ENCODE results near the gene LALBA. TPM values are rescaled to one million over a fixed set of nuclear protein-coding genes. Genes with fewer than 3 reads are reported as not detected.

LALBA gene
- total and polyA plus RNA-seq, 11 donors: not detected

DNA sequence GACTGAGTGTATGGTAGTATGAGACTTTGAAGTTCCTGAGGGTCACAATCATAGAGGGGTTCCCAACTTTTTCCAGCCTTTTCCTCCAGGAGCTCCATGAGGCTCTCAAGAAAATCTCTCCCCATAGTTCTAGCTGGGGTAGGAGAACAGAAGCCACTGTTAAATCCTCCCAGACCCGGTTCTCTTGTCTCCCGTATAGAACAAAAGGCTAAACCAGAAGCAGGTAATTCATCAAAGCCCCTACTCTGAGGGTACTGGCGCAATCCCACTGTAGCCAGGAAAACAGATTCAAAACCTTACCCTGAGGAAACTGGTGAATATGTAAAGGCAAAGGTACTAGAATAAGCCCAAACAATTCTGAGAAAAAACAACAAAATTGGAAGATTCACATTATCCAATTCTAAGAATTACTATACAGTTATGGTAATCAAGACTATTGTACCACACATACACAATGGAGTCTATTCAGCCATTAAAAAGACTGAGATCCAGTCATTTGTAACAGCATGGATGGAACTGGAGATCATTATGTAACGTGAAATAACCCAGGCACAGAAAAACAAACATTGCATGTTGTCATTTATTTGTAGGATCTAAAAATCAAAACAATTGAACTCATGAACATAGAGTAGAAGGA, 23.9 kb downstream of the LALBA start:
- Histone ChIP-seq H3K27ac (no peak overlapping the region), H3K4me1 (no peaks in the 10 kb centered on the region), H3K4me3 (no peak overlapping the region), H3K9me3 (peaks cover 0 to 6% (median 0%) of the 10 kb centered on the region in 12 donors), H3K36me3 (no peaks in the 10 kb centered on the region), H3K27me3 (peaks cover 0 to 8% (median 0%) of the 10 kb centered on the region in 9 donors)
- 67 to 70% (median 69%) methylated on average over 4 of the region's 4 CpGs for WGBS, 4 donors
- intact Hi-C loops (cut with DNase I): no loop called here
- ATAC-seq (no peak), DNase-seq (no peak)
- TF ChIP-seq, protein P1, sequence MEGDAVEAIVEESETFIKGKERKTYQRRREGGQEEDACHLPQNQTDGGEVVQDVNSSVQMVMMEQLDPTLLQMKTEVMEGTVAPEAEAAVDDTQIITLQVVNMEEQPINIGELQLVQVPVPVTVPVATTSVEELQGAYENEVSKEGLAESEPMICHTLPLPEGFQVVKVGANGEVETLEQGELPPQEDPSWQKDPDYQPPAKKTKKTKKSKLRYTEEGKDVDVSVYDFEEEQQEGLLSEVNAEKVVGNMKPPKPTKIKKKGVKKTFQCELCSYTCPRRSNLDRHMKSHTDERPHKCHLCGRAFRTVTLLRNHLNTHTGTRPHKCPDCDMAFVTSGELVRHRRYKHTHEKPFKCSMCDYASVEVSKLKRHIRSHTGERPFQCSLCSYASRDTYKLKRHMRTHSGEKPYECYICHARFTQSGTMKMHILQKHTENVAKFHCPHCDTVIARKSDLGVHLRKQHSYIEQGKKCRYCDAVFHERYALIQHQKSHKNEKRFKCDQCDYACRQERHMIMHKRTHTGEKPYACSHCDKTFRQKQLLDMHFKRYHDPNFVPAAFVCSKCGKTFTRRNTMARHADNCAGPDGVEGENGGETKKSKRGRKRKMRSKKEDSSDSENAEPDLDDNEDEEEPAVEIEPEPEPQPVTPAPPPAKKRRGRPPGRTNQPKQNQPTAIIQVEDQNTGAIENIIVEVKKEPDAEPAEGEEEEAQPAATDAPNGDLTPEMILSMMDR (IDR thresholded peaks at IDR 0.05): no peak
- TF ChIP-seq POLR2A (IDR thresholded peaks at IDR 0.05): no peak

- Histone ChIP-seq H3K27ac (no peak overlapping the region), H3K36me3 (no peaks in the 10 kb centered on the region), H3K4me3 (no peak overlapping the region), H3K9me3 (no peaks in the 10 kb centered on the region), H3K4me1 (no peaks in the 10 kb centered on the region), H3K27me3 (peaks cover 0 to 16% (median 0%) of the 10 kb centered on the region in 9 donors)
- ATAC-seq (no peak), DNase-seq (no peak)
- TF ChIP-seq, protein P1 (IDR thresholded peaks at IDR 0.05): peak in 11 of 12 donors; percentile 11 to 52 (median 43)
- TF ChIP-seq POLR2A (IDR thresholded peaks at IDR 0.05): no peak
- WGBS, 4 donors: 47 to 51% (median 50%) methylated on average over 8 of the region's 8 CpGs
- intact Hi-C loops (cut with DNase I): loop anchor here in 3 of 10 donors (2.0 to 5.0 kb wide), 2 partner anchors 75 to 76 kb away; no protein-coding TSS in a partner anchor
Observed at GRCh38 chr12:48542300-48542928, 27.4 kb downstream of the LALBA start.

DNA sequence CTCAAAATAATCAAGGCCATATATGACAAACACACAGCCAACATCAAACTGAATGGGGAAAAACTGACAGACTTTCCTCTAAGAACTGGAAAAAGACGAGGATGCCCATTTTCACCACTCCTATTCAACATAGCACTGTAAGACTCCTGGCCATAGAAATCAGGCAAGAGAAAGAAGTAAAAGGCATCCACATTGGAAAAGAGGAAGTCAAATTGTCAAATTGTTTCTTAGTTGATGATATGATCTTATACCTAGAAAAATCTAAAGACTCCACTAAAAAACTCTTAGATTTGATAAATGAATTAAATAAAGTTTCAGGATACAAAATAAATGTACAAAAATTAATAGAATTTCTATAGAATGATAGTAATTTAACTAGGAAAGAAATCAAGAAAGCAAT, 33.2 kb downstream of the LALBA start:
- intact Hi-C loops (cut with DNase I): no loop called here
- Histone ChIP-seq H3K4me1 (no peaks in the 10 kb centered on the region), H3K27ac (no peak overlapping the region), H3K36me3 (no peaks in the 10 kb centered on the region), H3K4me3 (no peak overlapping the region), H3K9me3 (peaks cover 0 to 7% (median 0%) of the 10 kb centered on the region in 12 donors), H3K27me3 (peaks cover 0 to 8% (median 0%) of the 10 kb centered on the region in 9 donors)
- DNase-seq (no peak), ATAC-seq (no peak)
- 71 to 86% (median 81%) methylated on average over 1 of the region's 1 CpG for WGBS, 4 donors
- TF ChIP-seq, protein P1 (IDR thresholded peaks at IDR 0.05): no peak
- TF ChIP-seq POLR2A (IDR thresholded peaks at IDR 0.05): no peak

- intact Hi-C loops (cut with DNase I): no loop called here
- ATAC-seq: no peak
Observed at GRCh38 chr12:48532601-48533000, 37.2 kb downstream of the LALBA start.

More at GRCh38 chr12:48532601-48533000, 37.2 kb downstream of the LALBA start:
- no peak for TF ChIP-seq POLR2A (IDR thresholded peaks at IDR 0.05)
- TF ChIP-seq, protein P1 (IDR thresholded peaks at IDR 0.05): no peak
- no peaks in the 10 kb centered on the region for H3K36me3 ChIP-seq
- H3K27ac ChIP-seq: no peak overlapping the region
- H3K4me1 ChIP-seq: no peaks in the 10 kb centered on the region
- peaks cover 0 to 7% (median 0%) of the 10 kb centered on the region in 12 donors for H3K9me3 ChIP-seq
- H3K4me3 ChIP-seq: no peak overlapping the region
- H3K27me3 ChIP-seq: no peaks in the 10 kb centered on the region
- DNase-seq: no peak

Data from heart left ventricle (tissue), 16 donors.